ENCODE data around the gene ERMAP.

The ERMAP gene

DNA sequence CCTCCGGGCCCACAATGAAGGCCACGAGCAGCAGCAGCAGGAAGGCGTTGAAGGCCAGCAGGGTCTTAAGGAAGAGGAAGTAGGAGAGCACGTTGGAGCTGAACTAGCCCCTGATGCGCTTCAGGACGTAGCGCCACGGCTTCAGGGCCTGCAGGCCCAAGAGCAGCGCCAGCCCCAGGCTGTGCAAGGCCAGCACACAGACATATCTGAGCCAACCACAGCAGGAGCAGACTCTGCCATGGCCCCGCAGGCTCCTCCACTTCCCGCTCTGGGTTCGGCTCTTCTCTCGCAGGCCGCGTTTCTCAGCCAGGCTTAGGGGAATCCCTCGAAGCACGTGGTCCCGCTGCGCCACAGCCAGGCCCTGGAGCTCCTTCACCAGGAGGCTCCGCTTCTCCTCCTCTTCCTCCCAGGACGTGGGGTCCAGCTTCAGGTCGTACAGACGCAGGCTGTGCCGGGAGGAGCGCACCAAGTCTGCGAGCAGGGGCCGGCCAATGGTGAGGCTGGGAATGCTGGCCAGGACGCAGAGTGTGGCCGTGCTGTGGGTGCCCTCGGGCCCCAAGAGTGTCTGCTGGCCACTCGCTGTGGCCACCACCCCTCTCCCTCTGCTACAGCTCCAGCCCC, 71.2 kb downstream of the ERMAP start:
- TF ChIP-seq TAF1 (IDR thresholded peaks at IDR 0.05; ENCODE audit: borderline replicate concordance, low read depth, low read length) = no peak
- TF ChIP-seq POLR2AphosphoS5 (IDR thresholded peaks at IDR 0.05; ENCODE audit: low read depth, low read length) = no peak
- TF ChIP-seq POLR2A (IDR thresholded peaks at IDR 0.05; ENCODE audit: low read depth, low read length) = no peak
- FAIRE-seq = no peak
- DNase-seq (ENCODE audit: insufficient read length) = no peak

GRCh38 chr1:42889264-42889663, 72.3 kb downstream of the ERMAP start:
- FAIRE-seq = no peak
- no peak for TF ChIP-seq TAF1 (IDR thresholded peaks at IDR 0.05; ENCODE audit: borderline replicate concordance, low read depth, low read length)
- TF ChIP-seq POLR2AphosphoS5 (IDR thresholded peaks at IDR 0.05; ENCODE audit: low read depth, low read length) = no peak
- no peak for TF ChIP-seq POLR2A (IDR thresholded peaks at IDR 0.05; ENCODE audit: low read depth, low read length)
- no peak for DNase-seq (ENCODE audit: insufficient read length)

DNA sequence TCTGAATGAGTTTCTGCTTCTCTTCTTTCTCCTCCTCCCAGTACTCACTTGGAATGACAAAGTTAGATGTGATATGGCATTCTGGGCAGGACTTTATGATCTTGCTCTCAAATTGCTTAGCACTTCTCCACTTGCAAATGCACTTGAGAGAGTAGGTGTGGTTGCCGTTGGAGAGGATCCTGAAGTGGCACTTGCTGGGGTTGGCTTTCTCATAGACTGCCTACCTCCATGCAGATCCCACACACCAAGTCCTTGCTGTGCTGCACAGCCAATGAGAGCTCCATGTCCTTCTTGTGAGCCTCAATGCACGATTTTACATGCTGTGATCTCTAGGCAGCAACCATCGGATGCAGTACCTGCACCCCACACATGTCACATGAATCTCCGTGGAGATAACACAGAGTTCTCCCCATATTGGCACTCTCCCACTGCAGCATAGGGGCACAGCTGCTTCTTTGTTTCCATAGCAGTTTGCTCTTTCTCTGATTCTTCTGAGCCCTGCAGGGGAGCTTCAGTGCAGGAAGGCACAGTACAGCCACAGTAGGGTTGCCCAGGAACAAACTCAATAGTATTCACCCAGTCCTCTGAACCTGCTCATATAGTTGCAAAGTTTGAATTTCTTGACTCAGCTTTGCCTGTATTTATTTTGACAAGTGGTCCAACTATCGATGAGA, 74.7 kb downstream of the ERMAP start:
- TF ChIP-seq POLR2AphosphoS5 (IDR thresholded peaks at IDR 0.05; ENCODE audit: low read depth, low read length) = no peak
- TF ChIP-seq POLR2A (IDR thresholded peaks at IDR 0.05; ENCODE audit: low read depth, low read length) = no peak
- TF ChIP-seq TAF1 (IDR thresholded peaks at IDR 0.05; ENCODE audit: borderline replicate concordance, low read depth, low read length) = no peak
- DNase-seq (ENCODE audit: insufficient read length) (no peak), FAIRE-seq (no peak)
